HG02759 (cell line): ENCODE measurements around the gene SYT10.
"Not testable (repeated sequence)": the region's sequence is repeated elsewhere in the genome, so short reads cannot be mapped to it uniquely, and the experiment has no call there.

Source experiments
- ATAC-seq: cut with Tn5 transposase; IDR thresholded peaks from one replicate; pipeline ENCODE4 v1.9.1; 2021; ENCODE audit warnings: mild to moderate bottlenecking, moderate library complexity; ENCODE audit not compliant: unreplicated experiment

Gene SYT10

DNA sequence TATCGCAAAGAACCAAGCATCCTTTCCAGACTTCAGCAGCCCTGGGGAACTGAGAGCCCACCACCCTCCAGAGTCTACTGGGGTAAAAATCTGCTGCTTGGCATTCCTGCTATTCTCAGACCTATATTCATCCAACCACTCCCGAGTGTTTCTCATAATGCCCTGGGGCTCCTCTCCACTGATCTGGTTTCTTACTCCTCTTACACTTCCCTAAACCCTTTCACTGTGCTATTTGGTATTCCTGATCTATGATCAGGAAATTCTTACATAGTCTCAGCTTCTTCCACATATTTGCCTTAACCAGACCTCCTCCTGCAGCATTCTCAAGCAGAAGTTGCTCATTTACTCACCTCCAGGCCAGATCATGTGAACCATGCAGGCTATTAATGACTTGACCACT is 82.4 kb downstream of the SYT10 start:
- ATAC-seq = no peak

DNA sequence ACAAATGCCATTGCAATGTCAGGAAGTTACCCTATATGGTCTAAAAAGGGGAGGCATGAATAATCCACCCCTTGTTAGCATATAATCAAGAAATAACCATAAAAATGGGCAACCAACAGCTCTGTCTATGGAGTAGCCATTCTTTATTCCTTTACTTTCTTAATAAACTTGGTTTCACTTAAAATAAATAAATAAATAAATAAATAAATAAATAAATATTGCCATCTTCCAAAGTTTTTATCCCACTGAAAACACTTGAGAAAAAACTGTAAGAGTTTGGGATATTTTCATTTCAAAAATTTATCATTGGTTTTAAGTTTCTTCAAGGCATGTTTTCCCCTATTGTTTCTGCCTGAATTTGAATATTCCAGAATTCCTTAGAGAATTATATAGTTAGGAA is 89.8 kb downstream of the SYT10 start:
- ATAC-seq = no peak

DNA sequence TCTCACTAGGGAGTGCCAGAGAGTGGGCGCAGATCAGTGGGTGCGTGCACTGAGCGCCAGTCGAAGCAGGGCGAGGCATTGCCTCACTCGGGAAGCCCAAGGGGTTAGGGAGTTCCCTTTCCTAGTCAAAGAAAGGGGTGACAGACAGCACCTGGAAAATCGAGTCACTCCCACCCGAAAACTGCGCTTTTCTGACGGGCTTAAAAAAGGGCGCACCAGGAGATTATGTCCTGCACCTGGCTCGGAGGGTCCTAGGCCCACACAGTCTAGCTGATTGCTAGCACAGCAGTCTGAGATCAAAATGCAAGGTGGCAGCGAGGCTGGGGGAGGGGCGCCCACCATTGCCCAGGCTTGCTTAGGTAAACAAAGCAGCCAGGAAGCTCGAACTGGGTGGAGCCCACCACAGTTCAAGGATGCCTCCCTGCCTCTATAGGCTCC is 107.6 kb downstream of the SYT10 start:
- not testable (repeated sequence) for ATAC-seq

DNA sequence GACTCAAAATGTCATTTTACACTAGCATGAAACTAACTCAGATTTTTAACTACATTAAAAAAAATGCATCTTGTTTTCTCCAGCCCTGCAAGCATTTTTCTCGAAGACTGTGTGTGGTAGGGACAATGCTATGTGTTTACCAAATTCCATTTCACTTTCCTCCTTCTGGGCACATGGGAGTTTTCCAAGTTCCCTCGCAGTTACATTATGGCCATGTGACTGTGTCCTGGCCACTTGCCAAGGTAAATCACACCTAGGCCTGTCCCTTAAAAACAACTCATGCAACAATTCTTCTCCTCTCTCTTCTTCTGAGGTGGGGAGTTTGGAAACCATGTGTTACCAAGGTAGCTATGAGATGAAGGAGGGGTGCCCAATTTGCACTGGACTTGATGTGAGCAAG is 108.7 kb downstream of the SYT10 start:
- ATAC-seq = no peak
